CD4-positive, alpha-beta T cell treated with Interleukin-4 for 4 hours (primary cell): Measurements from ENCODE around the gene PGAM5.
"Not testable (repeated sequence)": the region's sequence is repeated elsewhere in the genome, so short reads cannot be mapped to it uniquely, and the experiment has no call there.

Source experiments
- DNase-seq: peaks from one replicate; pipeline ENCODE4 v3.0.0-alpha.2; 2020

PGAM5 gene

GRCh38 chr12:132689227-132689626 lies 21.4 kb upstream of the PGAM5 start:
- no peak for DNase-seq

- no peak for DNase-seq
These were observed 20.5 kb upstream of the PGAM5 start for GRCh38 chr12:132690112-132690511.

GRCh38 chr12:132692030-132692429 lies 18.6 kb upstream of the PGAM5 start:
- DNase-seq, result not testable (repeated sequence)

- not testable (repeated sequence) for DNase-seq
These were observed 15.8 kb upstream of the PGAM5 start for GRCh38 chr12:132694888-132695287.

GRCh38 chr12:132695431-132695830 lies 15.2 kb upstream of the PGAM5 start:
- no peak for DNase-seq

- DNase-seq, result no peak
These were observed 12.3 kb upstream of the PGAM5 start for GRCh38 chr12:132698341-132698740.

- no peak for DNase-seq
These were observed 10.3 kb upstream of the PGAM5 start for GRCh38 chr12:132700212-132700822.

- DNase-seq, result no peak
These were observed 8.0 kb upstream of the PGAM5 start for GRCh38 chr12:132702640-132703039.

- DNase-seq, result no peak
These were observed 7.0 kb upstream of the PGAM5 start for GRCh38 chr12:132703641-132704040.

GRCh38 chr12:132707241-132707640 lies 3.4 kb upstream of the PGAM5 start:
- no peak for DNase-seq

- DNase-seq, result no peak
These were observed 2.5 kb upstream of the PGAM5 start for GRCh38 chr12:132708150-132708549.

GRCh38 chr12:132710043-132710404 lies 618 bp upstream of the PGAM5 start:
- no peak for DNase-seq

- no peak for DNase-seq
These were observed 620 bp downstream of the PGAM5 start for GRCh38 chr12:132711080-132711843.

GRCh38 chr12:132713123-132713522 lies 2.5 kb downstream of the PGAM5 start:
- no peak for DNase-seq

GRCh38 chr12:132715874-132716273 lies 5.2 kb downstream of the PGAM5 start:
- no peak for DNase-seq

GRCh38 chr12:132716356-132716755 lies 5.7 kb downstream of the PGAM5 start:
- DNase-seq, result no peak

GRCh38 chr12:132717011-132717410 lies 6.4 kb downstream of the PGAM5 start:
- no peak for DNase-seq

- DNase-seq, result no peak
These were observed 7.1 kb downstream of the PGAM5 start for GRCh38 chr12:132717531-132718387.

- DNase-seq, result no peak
These were observed 8.0 kb downstream of the PGAM5 start for GRCh38 chr12:132718644-132719043.

GRCh38 chr12:132719141-132719953 lies 8.7 kb downstream of the PGAM5 start:
- DNase-seq, result no peak

GRCh38 chr12:132719954-132720324 lies 9.3 kb downstream of the PGAM5 start:
- DNase-seq, result no peak

- no peak for DNase-seq
These were observed 10.1 kb downstream of the PGAM5 start for GRCh38 chr12:132720606-132721345.
